Measurements from ENCODE around the gene CBFA2T2. TPM values are rescaled to one million over a fixed set of nuclear protein-coding genes. Genes with fewer than 3 reads are reported as not detected.
"Not testable (repeated sequence)": the region's sequence is repeated elsewhere in the genome, so short reads cannot be mapped to it uniquely, and the experiment has no call there.

CBFA2T2 gene
- total and polyA plus RNA-seq, 4 experiments from 2014 or later = 16.5 to 43.4 (median 33.6) TPM

DNA sequence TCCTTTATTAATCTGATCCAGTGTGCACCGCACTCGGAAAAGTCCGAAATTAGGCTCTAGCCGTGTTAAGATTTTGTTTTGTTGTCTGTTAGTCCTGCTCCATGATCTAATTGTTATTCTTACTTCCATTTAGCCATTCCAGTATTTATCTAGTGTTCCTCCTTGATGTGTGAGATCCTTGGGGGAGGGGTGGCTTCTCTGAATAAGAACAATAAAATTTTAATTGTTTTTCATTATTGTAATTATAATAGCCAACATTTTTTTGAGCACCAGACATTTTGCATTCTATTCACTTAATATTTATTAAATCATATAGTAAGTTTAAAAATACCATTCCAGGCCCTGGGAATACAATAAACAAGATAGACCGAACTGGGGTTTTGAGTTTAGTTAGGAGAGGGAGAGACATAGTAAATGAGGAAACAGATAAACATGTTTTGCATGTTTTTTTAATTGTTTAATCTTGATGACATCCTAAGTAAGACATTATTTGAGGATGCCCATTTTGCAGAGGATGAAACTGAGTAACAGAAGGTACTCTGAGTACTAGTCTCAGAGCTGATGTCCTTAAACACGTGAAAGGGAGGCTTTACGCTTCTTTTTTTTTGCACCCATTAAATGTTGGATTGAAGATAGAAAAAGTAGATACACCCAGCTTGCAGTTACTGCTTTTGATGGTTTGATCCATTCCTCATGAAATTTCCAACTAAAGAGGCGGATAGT is 1.2 kb downstream of the CBFA2T2 start:
- Histone ChIP-seq H3K36me3 (ENCODE audit: insufficient read depth, low read length) (no peaks in the 10 kb centered on the region), H3K9me3 (ENCODE audit: control insufficient read depth in 1 of 2, low read length in 2 of 2) (no peaks in the 10 kb centered on the region), H3K27me3 (ENCODE audit: insufficient read depth, low read length) (no peaks in the 10 kb centered on the region), H3K27ac (ENCODE audit: low read depth, low read length) (peak overlapping the region; percentile 89), H3K4me1 (ENCODE audit: insufficient read depth, low read length) (peaks cover 20% of the 10 kb centered on the region), H3K4me3 (ENCODE audit: low read length in 2 of 2) (peak overlapping the region; percentile 73 to 76)
- Mint-ChIP-seq H3K27ac (peak overlapping the region; percentile 82 to 95 (median 92)), H3K9me3 (no peaks in the 10 kb centered on the region), H3K36me3 (peaks cover 0 to 10% of the 10 kb centered on the region in 2 donors), H3K4me1 (peaks cover 12 to 33% (median 22%) of the 10 kb centered on the region in 4 donors), H3K4me3 (peak overlapping the region; percentile 85 to 96 (median 90)), H3K27me3 (no peaks in the 10 kb centered on the region)
- intact Hi-C loops (cut with micrococcal nuclease) = loop anchor here (1.0 kb wide), 2 partner anchors 47 to 175 kb away; partner anchors contain the start of gene ACTL10
- no peak for DNase-seq
- ChIA-PET CTCF (ENCODE audit: partially characterized antibody) (interaction anchor here (1.2 to 1.6 kb wide), 2 partner anchors 173 to 194 kb away, joined by 3 to 8 read pairs; no protein-coding TSS in a partner anchor), POLR2A (ENCODE audit: partially characterized antibody) (interaction anchor here (1.0 to 2.9 kb wide), 22 partner anchors 10 to 1382 kb away, joined by 3 to 47 read pairs (median 6); partner anchors contain the start of genes ACTL10, CDK5RAP1, CHMP4B and EIF2S2)

DNA sequence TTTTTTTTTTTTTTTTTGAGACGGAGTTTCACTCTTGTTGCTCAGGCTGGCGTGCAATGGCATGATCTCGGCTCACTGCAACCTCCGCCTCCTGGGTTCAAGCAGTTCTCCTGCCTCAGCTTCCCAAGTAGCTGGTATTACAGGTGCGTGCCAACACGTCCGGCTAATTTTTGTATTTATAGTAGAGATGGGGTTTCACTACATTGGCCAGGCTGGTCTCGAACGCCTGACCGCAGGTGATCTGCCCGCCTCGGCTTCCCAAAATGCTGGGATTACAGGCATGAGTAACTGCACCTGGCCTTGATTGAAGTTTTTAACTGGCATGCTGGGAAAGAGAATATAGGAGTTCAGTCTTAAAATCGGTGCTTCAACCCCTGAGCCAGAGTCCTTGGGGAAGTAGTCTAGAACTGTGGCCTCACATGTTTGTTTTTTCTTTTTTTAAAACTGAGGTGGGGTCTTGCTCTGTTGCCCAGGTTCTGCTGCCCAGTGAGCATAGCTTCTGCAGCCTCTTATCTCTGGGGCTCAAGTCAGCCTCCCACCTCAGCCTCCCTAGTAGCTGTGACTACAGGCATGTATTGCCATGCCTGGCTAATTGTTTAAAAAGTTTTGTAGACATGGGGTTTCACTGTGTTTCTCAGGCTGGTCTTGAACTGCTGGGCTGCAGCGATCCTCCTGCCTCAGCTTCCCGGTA is 3.3 kb downstream of the CBFA2T2 start:
- Mint-ChIP-seq H3K4me3 (no peak overlapping the region), H3K4me1 (peaks cover 21 to 47% (median 30%) of the 10 kb centered on the region in 4 donors), H3K9me3 (no peaks in the 10 kb centered on the region), H3K36me3 (peaks cover 0 to 10% of the 10 kb centered on the region in 2 donors), H3K27ac (peak overlapping the region in 2 of 7 donors; percentile 14 to 36), H3K27me3 (no peaks in the 10 kb centered on the region)
- H3K36me3 ChIP-seq (ENCODE audit: insufficient read depth, low read length) = no peaks in the 10 kb centered on the region
- H3K27me3 ChIP-seq (ENCODE audit: insufficient read depth, low read length) = no peaks in the 10 kb centered on the region
- no peak overlapping the region for H3K4me3 ChIP-seq (ENCODE audit: low read length in 2 of 2)
- no peak for DNase-seq
- no peaks in the 10 kb centered on the region for H3K9me3 ChIP-seq (ENCODE audit: control insufficient read depth in 1 of 2, low read length in 2 of 2)
- ChIA-PET CTCF (ENCODE audit: partially characterized antibody) (no interaction called here), POLR2A (ENCODE audit: partially characterized antibody) (interaction anchor here (0.6 kb wide), 1 partner anchor 119 kb away, joined by 3 read pairs; no protein-coding TSS in a partner anchor)
- peaks cover 21% of the 10 kb centered on the region for H3K4me1 ChIP-seq (ENCODE audit: insufficient read depth, low read length)
- no peak overlapping the region for H3K27ac ChIP-seq (ENCODE audit: low read depth, low read length)
- intact Hi-C loops (cut with micrococcal nuclease) = no loop called here

GRCh38 chr20:33496776-33497175 is 6.9 kb downstream of the CBFA2T2 start:
- H3K27me3 ChIP-seq (ENCODE audit: insufficient read depth, low read length); H3K36me3 ChIP-seq (ENCODE audit: insufficient read depth, low read length); H3K9me3 Mint-ChIP-seq; H3K27me3 Mint-ChIP-seq; H3K4me3 Mint-ChIP-seq; DNase-seq; H3K9me3 ChIP-seq (ENCODE audit: control insufficient read depth in 1 of 2, low read length in 2 of 2); intact Hi-C loops (cut with micrococcal nuclease); H3K36me3 Mint-ChIP-seq; H3K4me3 ChIP-seq (ENCODE audit: low read length in 2 of 2); H3K27ac ChIP-seq (ENCODE audit: low read depth, low read length): not testable (repeated sequence)
- H3K4me1 ChIP-seq (ENCODE audit: insufficient read depth, low read length) = peaks cover 10% of the 10 kb centered on the region
- POLR2A ChIA-PET (ENCODE audit: partially characterized antibody) = interaction anchor here (0.6 kb wide), 1 partner anchor 36 kb away, joined by 3 read pairs; no protein-coding TSS in a partner anchor
- CTCF ChIA-PET (ENCODE audit: partially characterized antibody) = interaction anchor here (1.1 kb wide), 1 partner anchor 172 kb away, joined by 4 read pairs; no protein-coding TSS in a partner anchor
- Mint-ChIP-seq H3K4me1 (peaks cover 24 to 52% (median 31%) of the 10 kb centered on the region in 4 donors), H3K27ac (peak overlapping the region in 3 of 7 donors; percentile 25 to 61 (median 54))

- Histone ChIP-seq H3K27me3 (ENCODE audit: insufficient read depth, low read length) (no peaks in the 10 kb centered on the region), H3K27ac (ENCODE audit: low read depth, low read length) (no peak overlapping the region), H3K4me1 (ENCODE audit: insufficient read depth, low read length) (peaks cover 5% of the 10 kb centered on the region), H3K4me3 (ENCODE audit: low read length in 2 of 2) (no peak overlapping the region), H3K9me3 (ENCODE audit: control insufficient read depth in 1 of 2, low read length in 2 of 2) (no peaks in the 10 kb centered on the region), H3K36me3 (ENCODE audit: insufficient read depth, low read length) (no peaks in the 10 kb centered on the region)
- Mint-ChIP-seq H3K4me1 (peaks cover 21 to 47% (median 29%) of the 10 kb centered on the region in 4 donors), H3K27ac (peak overlapping the region in 1 of 7 donors; percentile 17), H3K27me3 (no peaks in the 10 kb centered on the region), H3K4me3 (no peak overlapping the region), H3K36me3 (peaks cover 0 to 8% of the 10 kb centered on the region in 2 donors), H3K9me3 (no peaks in the 10 kb centered on the region)
- intact Hi-C loops (cut with micrococcal nuclease) = no loop called here
- CTCF ChIA-PET (ENCODE audit: partially characterized antibody) = no interaction called here
- no peak for DNase-seq
- POLR2A ChIA-PET (ENCODE audit: partially characterized antibody) = no interaction called here
Observed at GRCh38 chr20:33499355-33499754, 9.5 kb downstream of the CBFA2T2 start.

- Mint-ChIP-seq H3K27me3 (no peaks in the 10 kb centered on the region), H3K27ac (peak overlapping the region in 1 of 7 donors; percentile 11), H3K9me3 (no peaks in the 10 kb centered on the region), H3K36me3 (peaks cover 5 to 8% of the 10 kb centered on the region in 2 donors), H3K4me3 (no peak overlapping the region), H3K4me1 (peaks cover 19 to 48% (median 31%) of the 10 kb centered on the region in 4 donors)
- no peaks in the 10 kb centered on the region for H3K27me3 ChIP-seq (ENCODE audit: insufficient read depth, low read length)
- intact Hi-C loops (cut with micrococcal nuclease) = no loop called here
- H3K27ac ChIP-seq (ENCODE audit: low read depth, low read length) = no peak overlapping the region
- H3K9me3 ChIP-seq (ENCODE audit: control insufficient read depth in 1 of 2, low read length in 2 of 2) = no peaks in the 10 kb centered on the region
- ChIA-PET CTCF (ENCODE audit: partially characterized antibody) (interaction anchor here (0.9 kb wide), 1 partner anchor 14 kb away, joined by 3 read pairs; no protein-coding TSS in a partner anchor), POLR2A (ENCODE audit: partially characterized antibody) (interaction anchor here (1.7 kb wide), 1 partner anchor 11 kb away, joined by 8 read pairs; the partner anchor contains the start of gene CBFA2T2)
- no peak for DNase-seq
- no peak overlapping the region for H3K4me3 ChIP-seq (ENCODE audit: low read length in 2 of 2)
- peaks cover 3% of the 10 kb centered on the region for H3K4me1 ChIP-seq (ENCODE audit: insufficient read depth, low read length)
- H3K36me3 ChIP-seq (ENCODE audit: insufficient read depth, low read length) = no peaks in the 10 kb centered on the region
Observed at GRCh38 chr20:33501000-33501399, 11.1 kb downstream of the CBFA2T2 start.

DNA sequence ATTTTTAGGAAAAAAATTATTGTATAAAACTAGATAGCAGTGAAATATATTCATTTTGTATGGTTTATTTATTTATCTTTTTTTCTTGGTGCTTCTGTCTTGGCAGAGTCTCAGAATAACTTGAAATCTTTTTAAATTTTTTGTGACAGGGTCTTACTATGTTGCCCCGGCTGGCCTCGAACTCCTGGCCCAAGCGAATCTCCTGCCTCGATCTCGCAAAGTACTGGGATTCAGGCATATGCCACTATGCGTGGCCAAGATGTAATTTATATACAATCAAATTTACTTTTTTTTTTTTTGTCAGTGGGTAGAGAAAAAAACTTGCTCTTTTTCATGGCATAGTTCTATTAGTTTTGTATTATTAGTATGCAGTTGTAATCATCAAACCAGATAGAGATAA is 13.7 kb downstream of the CBFA2T2 start:
- Mint-ChIP-seq H3K4me1 (peaks cover 18 to 45% (median 38%) of the 10 kb centered on the region in 4 donors), H3K27ac (no peak overlapping the region), H3K9me3 (no peaks in the 10 kb centered on the region), H3K36me3 (peaks cover 9 to 15% of the 10 kb centered on the region in 2 donors), H3K27me3 (no peaks in the 10 kb centered on the region), H3K4me3 (no peak overlapping the region)
- no peak for DNase-seq
- ChIA-PET CTCF (ENCODE audit: partially characterized antibody) (interaction anchor here (0.7 kb wide), 1 partner anchor 34 kb away, joined by 3 read pairs; no protein-coding TSS in a partner anchor), POLR2A (ENCODE audit: partially characterized antibody) (interaction anchor here (0.7 kb wide), 1 partner anchor 76 kb away, joined by 4 read pairs; no protein-coding TSS in a partner anchor)
- Histone ChIP-seq H3K4me1 (ENCODE audit: insufficient read depth, low read length) (peaks cover 9% of the 10 kb centered on the region), H3K9me3 (ENCODE audit: control insufficient read depth in 1 of 2, low read length in 2 of 2) (no peaks in the 10 kb centered on the region), H3K27ac (ENCODE audit: low read depth, low read length) (no peak overlapping the region), H3K36me3 (ENCODE audit: insufficient read depth, low read length) (no peaks in the 10 kb centered on the region), H3K27me3 (ENCODE audit: insufficient read depth, low read length) (no peaks in the 10 kb centered on the region), H3K4me3 (ENCODE audit: low read length in 2 of 2) (no peak overlapping the region)
- intact Hi-C loops (cut with micrococcal nuclease) = no loop called here

Data from CD4-positive, alpha-beta memory T cell (primary cell).